Mesodermal cell (in vitro differentiated cells): ENCODE results near the gene ZNF750.

Experiments
- H3K27ac ChIP-seq: 2 replicates; pipeline ENCODE4 v1.7.0; 2013; ENCODE audit warnings: mild to moderate bottlenecking, low read depth, low read length, moderate library complexity; ENCODE audit not compliant: severe bottlenecking
- H3K36me3 ChIP-seq: 2 replicates; pipeline ENCODE4 v1.7.1; 2013; ENCODE audit warnings: mild to moderate bottlenecking, low read length, moderate library complexity; ENCODE audit not compliant: control insufficient read depth, insufficient read depth
- H3K4me1 ChIP-seq: one replicate; pipeline ENCODE4 v1.7.1; 2013; ENCODE audit warnings: mild to moderate bottlenecking, low read length; ENCODE audit not compliant: insufficient read depth, control insufficient read depth, poor library complexity, severe bottlenecking
- H3K4me3 ChIP-seq: 2 replicates; pipeline ENCODE4 v1.7.0; 2013; ENCODE audit warnings: low read length, control low read depth, mild to moderate bottlenecking; ENCODE audit not compliant: insufficient read depth, poor library complexity, severe bottlenecking; ENCODE audit errors: extremely low read depth
- H3K9me3 ChIP-seq: 2 replicates; pipeline ENCODE4 v1.7.1; 2013; ENCODE audit warnings: mild to moderate bottlenecking, low read length, moderate library complexity; ENCODE audit not compliant: control insufficient read depth
- WGBS, 2 experiments: methylation state at CpG; one replicate each; pipeline ENCODE4 v1.1.5; 2013; ENCODE audit warnings: missing lambda C conversion rate in 2 of 2; ENCODE audit not compliant: insufficient coverage in 2 of 2; 5-methylcytosine and 5-hydroxymethylcytosine counted together

ZNF750 gene

DNA sequence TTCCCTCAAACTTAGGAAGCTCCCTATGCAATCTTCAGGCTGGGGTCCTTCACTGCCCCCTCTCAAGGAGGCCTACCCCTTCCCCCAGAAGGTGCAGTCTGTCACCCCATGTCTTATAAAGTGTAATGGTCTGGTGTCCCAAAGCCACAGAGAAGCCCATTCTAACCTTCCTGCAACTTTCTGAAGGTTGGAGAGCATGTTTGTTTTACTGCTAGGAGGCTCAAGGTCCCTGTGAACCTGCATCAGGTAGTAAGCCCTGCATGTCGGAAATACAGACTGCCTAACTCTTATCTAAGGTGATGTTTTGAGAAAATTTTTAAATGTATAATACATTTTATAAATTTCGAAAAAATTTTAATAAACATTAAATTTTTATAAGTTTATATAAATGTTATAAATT is 18.3 kb downstream of the ZNF750 start:
- H3K4me3 ChIP-seq, result no peak overlapping the region
- peaks cover 11% of the 10 kb centered on the region for H3K9me3 ChIP-seq
- H3K27ac ChIP-seq, result no peak overlapping the region
- peaks cover 47% of the 10 kb centered on the region for H3K36me3 ChIP-seq
- no CpG with 5 or more reads among the region's 2 CpGs for WGBS, 2 experiments
- no peaks in the 10 kb centered on the region for H3K4me1 ChIP-seq

DNA sequence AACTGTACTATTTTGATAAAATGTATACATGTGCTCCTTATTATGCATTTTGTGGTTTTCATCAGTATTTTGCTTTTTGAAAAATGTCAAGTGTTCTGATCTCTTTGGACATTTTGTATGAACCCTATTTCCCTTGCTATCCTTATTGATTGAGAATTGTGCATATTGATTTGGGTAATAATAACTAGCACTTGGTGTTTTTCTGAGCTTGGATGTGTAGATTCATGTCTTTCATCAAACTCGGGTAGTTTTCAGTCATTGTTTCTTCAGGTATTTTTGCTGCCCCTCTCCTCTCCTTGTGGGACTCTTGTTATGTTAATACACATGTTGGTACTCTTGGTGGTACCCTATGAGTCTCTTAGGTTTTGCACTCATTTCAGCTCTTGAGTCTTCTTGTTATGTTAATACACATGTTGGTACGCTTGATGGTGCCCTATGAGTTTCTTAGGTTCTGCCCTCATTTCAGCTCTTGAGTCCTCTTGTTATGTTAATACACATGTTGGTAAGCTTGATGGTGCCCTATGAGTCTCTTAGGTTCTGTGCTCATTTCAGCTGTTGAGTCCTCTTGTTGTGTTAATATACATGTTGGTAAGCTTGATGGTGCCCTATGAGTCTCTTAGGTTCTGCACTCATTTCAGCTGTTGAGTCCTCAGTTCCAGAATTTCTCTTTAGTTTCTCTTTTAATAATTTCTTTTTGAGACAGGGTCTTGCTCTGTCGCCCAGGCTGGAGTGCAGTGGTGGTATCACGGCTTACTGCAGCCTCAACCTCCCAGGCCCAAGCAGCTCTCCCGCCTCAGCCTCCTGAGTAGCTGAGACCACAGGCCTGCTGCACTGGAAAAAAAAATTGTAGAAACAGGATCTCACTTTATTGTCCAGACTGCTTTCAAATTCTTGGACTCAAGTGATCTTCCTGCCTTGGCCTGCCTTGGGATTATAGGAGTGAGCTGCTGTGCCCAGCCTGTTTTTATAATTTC is 19.3 kb downstream of the ZNF750 start:
- H3K4me3 ChIP-seq, result no peak overlapping the region
- H3K27ac ChIP-seq, result no peak overlapping the region
- no peaks in the 10 kb centered on the region for H3K4me1 ChIP-seq
- 91% methylated on average over 3 to 4 of the region's 5 CpGs for WGBS, 2 experiments
- peaks cover 11% of the 10 kb centered on the region for H3K9me3 ChIP-seq
- H3K36me3 ChIP-seq, result peaks cover 55% of the 10 kb centered on the region

DNA sequence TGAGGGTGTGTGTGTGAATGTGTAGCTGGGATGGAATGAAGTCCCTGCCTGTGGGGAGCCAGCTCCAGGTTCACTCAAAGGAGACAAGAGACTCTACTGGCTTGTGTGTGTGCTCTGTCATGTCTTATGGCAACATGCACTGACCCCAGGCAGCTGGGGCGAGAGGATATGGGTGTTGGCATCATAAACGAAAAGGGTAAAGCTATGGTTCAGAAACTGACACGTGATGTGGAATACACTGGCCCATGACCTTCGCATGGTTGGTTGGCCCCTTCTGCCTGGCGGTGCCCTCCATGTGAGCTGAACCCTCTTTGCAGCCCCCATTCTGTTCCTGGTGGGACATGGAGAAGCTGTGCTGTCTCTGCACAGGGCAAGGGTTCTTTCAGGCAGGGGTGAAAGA is 21.9 kb downstream of the ZNF750 start:
- H3K4me3 ChIP-seq, result no peak overlapping the region
- peaks cover 11% of the 10 kb centered on the region for H3K9me3 ChIP-seq
- H3K27ac ChIP-seq, result no peak overlapping the region
- H3K4me1 ChIP-seq, result no peaks in the 10 kb centered on the region
- peaks cover 69% of the 10 kb centered on the region for H3K36me3 ChIP-seq
- WGBS, 2 experiments, result 96 to 100% methylated on average over 4 to 5 of the region's 5 CpGs

DNA sequence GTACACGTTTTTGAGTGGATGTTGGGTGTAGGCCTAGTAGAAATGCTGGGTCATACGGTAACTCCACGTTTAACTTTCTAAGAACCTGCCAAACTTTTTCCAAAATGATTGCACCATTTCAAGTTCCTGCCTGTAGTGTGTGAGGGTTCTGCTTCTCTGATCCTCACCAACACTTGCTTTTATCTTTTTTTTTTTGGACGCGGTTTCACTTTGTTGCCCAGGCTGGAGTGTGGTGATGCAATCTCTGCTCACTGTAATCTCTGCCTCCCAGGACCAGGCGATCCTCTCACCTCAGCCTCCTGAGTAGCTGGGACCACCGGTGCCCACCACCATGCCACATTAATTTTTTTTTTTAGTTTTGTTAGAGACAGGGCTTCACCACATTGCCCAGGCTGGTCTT is 23.5 kb downstream of the ZNF750 start:
- Histone ChIP-seq H3K27ac (no peak overlapping the region), H3K4me1 (no peaks in the 10 kb centered on the region), H3K4me3 (no peak overlapping the region), H3K9me3 (peaks cover 11% of the 10 kb centered on the region), H3K36me3 (peaks cover 71% of the 10 kb centered on the region)
- 90% methylated on average over 4 of the region's 7 CpGs; no CpG with 5 or more reads in 1 of the 2 experiments for WGBS, 2 experiments

DNA sequence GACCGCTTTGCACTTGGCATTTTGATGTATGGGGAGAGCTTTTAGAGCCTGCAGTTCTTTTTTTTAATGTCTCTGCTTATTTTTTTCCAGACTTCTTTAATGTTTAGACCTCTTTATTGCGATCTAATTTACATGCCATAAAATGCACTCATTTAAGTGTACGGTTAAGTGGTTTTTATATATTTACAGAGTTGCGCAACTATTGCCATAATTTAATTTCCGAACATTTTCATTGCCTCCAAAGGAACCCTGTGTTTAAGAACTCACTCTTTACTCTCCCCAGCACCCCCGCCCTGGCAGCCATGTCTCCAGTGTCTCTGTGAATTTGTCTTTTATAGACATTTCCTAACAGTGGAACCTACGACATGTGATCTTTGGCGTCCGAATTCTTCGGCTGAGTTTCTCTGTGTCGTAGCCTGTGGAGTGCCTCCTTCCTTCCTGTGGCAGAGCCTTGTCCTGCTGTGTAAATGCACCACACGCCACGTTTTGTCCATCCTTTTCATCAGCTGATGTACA is 24.0 kb downstream of the ZNF750 start:
- Histone ChIP-seq H3K4me1 (no peaks in the 10 kb centered on the region), H3K36me3 (peaks cover 70% of the 10 kb centered on the region), H3K9me3 (peaks cover 11% of the 10 kb centered on the region), H3K27ac (no peak overlapping the region), H3K4me3 (no peak overlapping the region)
- WGBS, 2 experiments, result 96 to 98% methylated on average over 8 to 11 of the region's 13 CpGs

DNA sequence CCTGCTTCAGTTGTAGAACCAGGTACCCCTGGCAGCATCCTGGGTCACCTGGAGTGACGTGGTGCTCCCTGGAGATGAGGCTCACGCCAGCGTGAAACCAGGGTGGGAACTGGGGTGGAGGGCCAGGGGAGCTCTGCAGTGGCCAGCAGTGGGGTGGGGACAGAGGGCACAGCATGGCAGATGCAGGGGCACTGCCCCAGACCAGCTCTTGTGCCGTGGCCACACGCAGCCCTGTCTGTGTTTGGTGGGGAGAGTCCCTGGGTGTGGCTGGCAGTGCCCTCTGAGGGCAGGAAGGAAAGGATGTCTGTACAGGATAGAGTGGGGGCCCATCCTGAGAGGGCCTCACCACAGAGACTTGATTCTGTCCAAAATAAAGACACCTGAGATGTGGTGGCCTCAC is 24.5 kb downstream of the ZNF750 start:
- Histone ChIP-seq H3K4me3 (no peak overlapping the region), H3K9me3 (peaks cover 10% of the 10 kb centered on the region), H3K36me3 (peaks cover 71% of the 10 kb centered on the region), H3K27ac (no peak overlapping the region), H3K4me1 (no peaks in the 10 kb centered on the region)
- 97 to 100% methylated on average over 3 to 5 of the region's 5 CpGs for whole genome bisulfite sequencing, 2 experiments

DNA sequence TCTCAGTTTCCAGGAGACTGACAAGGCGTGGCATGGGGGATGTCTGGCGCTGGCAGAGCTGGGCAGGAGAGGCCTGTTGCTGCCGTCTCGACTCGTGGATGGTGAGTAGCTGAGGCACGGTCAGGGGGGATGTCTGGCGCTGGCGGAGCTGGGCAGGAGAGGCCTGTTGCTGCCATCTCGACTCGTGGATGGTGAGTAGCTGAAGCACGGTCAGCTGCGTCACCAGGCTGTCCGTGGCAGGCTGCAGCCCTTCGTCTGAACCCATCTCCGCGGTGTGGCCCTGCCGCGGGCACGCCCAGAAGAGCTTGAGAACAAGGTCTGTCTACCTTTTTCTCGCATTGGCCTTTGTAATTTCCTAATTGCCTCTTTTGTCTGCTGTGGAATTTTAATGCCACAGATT is 25.0 kb downstream of the ZNF750 start:
- Histone ChIP-seq H3K9me3 (peaks cover 5% of the 10 kb centered on the region), H3K36me3 (peaks cover 71% of the 10 kb centered on the region), H3K4me3 (no peak overlapping the region), H3K4me1 (no peaks in the 10 kb centered on the region), H3K27ac (no peak overlapping the region)
- WGBS, 2 experiments, result 94 to 97% methylated on average over 20 of the region's 20 CpGs

DNA sequence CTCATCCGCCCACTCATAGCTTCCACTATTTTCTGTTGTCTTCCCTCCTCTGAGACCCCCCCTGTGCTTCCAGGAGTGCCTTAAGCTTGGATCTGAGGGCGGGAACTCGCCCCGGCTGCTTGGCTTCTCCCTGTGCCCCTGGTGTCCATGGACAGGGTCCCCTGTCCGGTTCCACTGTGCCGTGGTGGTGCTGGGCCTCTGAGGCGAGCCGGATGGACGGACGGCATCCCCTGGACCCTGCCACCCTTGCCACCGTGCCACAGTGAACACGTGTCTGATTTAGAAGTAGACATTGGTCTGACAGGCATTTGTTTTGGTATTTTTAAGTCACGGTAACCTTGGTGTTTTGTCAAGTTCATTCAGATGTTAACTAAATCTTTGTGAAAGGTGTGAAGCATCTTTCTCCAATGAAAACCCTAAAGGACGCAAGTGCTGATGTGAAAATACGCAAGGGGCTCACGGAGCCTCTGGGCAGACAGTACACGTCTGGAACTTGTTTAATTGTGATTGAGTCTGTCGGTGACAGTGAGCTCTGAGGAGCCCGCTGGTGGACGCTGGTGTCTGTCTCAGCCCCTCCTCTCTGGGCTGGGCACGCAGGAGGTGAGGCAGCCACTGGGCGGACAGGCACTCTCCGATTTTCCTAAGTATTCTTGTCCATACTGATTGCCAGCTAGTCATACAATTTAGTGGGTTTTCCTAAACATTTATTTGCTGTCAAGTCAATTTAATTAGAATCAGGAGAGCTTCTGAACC is 26.3 kb downstream of the ZNF750 start:
- Histone ChIP-seq H3K36me3 (peaks cover 59% of the 10 kb centered on the region), H3K4me3 (no peak overlapping the region), H3K27ac (no peak overlapping the region), H3K4me1 (no peaks in the 10 kb centered on the region), H3K9me3 (no peaks in the 10 kb centered on the region)
- 94 to 97% methylated on average over 18 to 23 of the region's 23 CpGs for WGBS, 2 experiments

DNA sequence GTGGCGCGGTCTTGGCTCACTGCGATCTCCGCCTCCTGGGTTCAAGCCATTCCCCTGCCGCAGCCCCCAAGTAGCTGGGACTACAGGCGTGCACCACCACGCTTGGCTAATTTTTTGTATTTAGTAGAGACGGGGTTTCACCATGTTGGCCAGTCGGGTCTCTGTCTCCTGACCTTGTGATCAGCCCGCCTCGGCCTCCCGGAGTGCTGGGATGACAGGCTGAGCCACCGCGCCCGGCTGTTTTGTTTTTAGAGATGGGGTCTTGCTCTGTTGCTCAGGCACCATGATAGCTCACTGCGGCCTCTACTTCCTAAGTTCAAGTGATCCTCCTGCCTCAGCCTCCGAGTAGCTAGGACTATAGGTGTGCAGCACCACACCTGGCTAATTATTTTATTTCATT is 27.2 kb downstream of the ZNF750 start:
- H3K4me1 ChIP-seq, result no peaks in the 10 kb centered on the region
- H3K36me3 ChIP-seq, result peaks cover 56% of the 10 kb centered on the region
- H3K27ac ChIP-seq, result no peak overlapping the region
- no peaks in the 10 kb centered on the region for H3K9me3 ChIP-seq
- H3K4me3 ChIP-seq, result no peak overlapping the region
- 93 to 94% methylated on average over 16 of the region's 17 CpGs for WGBS, 2 experiments

DNA sequence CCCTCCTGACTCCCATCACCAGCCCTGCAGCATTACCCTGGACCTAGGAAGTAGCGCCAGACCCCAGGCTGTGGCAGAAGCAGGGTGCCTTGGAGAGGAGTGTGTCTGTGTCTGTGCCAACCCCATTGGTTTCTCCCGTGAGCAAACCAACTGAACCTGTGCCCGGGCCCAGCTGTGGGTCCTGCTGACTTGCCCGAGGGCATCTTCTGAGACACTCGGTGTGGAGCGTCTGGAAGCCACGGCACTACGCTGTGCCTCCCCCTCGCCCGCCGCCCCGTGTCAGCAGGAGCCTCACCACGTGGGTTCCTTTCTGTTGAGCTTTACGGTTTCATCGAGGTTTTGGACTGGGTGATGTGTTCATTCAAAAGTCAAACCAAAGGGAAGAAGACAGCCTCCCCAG is 27.8 kb downstream of the ZNF750 start:
- no peak overlapping the region for H3K4me3 ChIP-seq
- WGBS, 2 experiments, result 95 to 97% methylated on average over 8 to 13 of the region's 15 CpGs
- H3K27ac ChIP-seq, result no peak overlapping the region
- peaks cover 56% of the 10 kb centered on the region for H3K36me3 ChIP-seq
- no peaks in the 10 kb centered on the region for H3K9me3 ChIP-seq
- H3K4me1 ChIP-seq, result peaks cover 4% of the 10 kb centered on the region
